HAP-1 (cell line): ENCODE measurements around the gene UNK.
"Not testable (repeated sequence)": the region's sequence is repeated elsewhere in the genome, so short reads cannot be mapped to it uniquely, and the experiment has no call there.

Experiments
- DNase-seq, 2 experiments: peaks; one replicate each; pipeline ENCODE4 v3.0.0-alpha.2; 2016 to 2020; ENCODE audit warnings: low spot score in 2 of 2
- H3K27me3 ChIP-seq: fragments of 250-450 bp; sonication (Bioruptor Pico); 2 replicates; pipeline ENCODE4 v1.5.1; 2020; ENCODE audit warnings: low read depth, mild to moderate bottlenecking, moderate library complexity
- H3K36me3 ChIP-seq: fragments of 250-450 bp; sonication (Bioruptor Pico); replicated peaks from 2 replicates; pipeline ENCODE4 v1.5.1; 2020; ENCODE audit warnings: mild to moderate bottlenecking
- H3K4me1 ChIP-seq: fragments of 250-450 bp; sonication (Bioruptor Pico); 2 replicates; pipeline ENCODE4 v1.5.1; 2020; ENCODE audit warnings: mild to moderate bottlenecking
- H3K4me3 ChIP-seq: fragments of 250-450 bp; sonication (Bioruptor Pico); 2 replicates; pipeline ENCODE4 v1.5.1; 2020; ENCODE audit warnings: mild to moderate bottlenecking, moderate library complexity
- H3K9me3 ChIP-seq: fragments of 250-450 bp; sonication (Bioruptor Pico); 2 replicates; pipeline ENCODE4 v1.5.1; 2020; ENCODE audit warnings: mild to moderate bottlenecking, moderate library complexity
- in situ Hi-C: fragments of 300-500 bp; cut with MboI; formaldehyde crosslinking; loops from 3 replicates; pipeline ENCODE4 v1.14.3; 2020; ENCODE audit warnings: low sequenced_read_pairs, inconsistent platforms, mixed read lengths

Gene UNK

GRCh38 chr17:75785016-75785890 is 647 bp downstream of the UNK start:
- in situ Hi-C loops = no loop called here
- H3K36me3 ChIP-seq = 0 out of 2 replicates have a peak, but pooled peaks cover 2% of the 10 kb centered on the region
- H3K9me3 ChIP-seq = no peaks in the 10 kb centered on the region
- peaks cover 31% of the 10 kb centered on the region for H3K4me1 ChIP-seq
- H3K27me3 ChIP-seq = no peaks in the 10 kb centered on the region
- peak overlapping the region; percentile 71 for H3K4me3 ChIP-seq
- DNase-seq = peak; percentile 78 to 93

- no peak overlapping the region for H3K4me3 ChIP-seq
- in situ Hi-C loops = no loop called here
- H3K36me3 ChIP-seq = peaks cover 34% of the 10 kb centered on the region
Measured at GRCh38 chr17:75791254-75791653, 6.6 kb downstream of the UNK start.

GRCh38 chr17:75793460-75793859 is 8.9 kb downstream of the UNK start:
- H3K4me3 ChIP-seq = no peak overlapping the region
- no peak for DNase-seq
- peaks cover 48% of the 10 kb centered on the region for H3K36me3 ChIP-seq
- in situ Hi-C loops = no loop called here
- H3K9me3 ChIP-seq = no peaks in the 10 kb centered on the region
- no peaks in the 10 kb centered on the region for H3K27me3 ChIP-seq
- H3K4me1 ChIP-seq = peaks cover 2% of the 10 kb centered on the region

More at GRCh38 chr17:75791254-75791653, 6.6 kb downstream of the UNK start:
- Histone ChIP-seq H3K27me3 (no peaks in the 10 kb centered on the region), H3K9me3 (no peaks in the 10 kb centered on the region), H3K4me1 (peaks cover 4% of the 10 kb centered on the region)
- no peak for DNase-seq

- in situ Hi-C loops = no loop called here
- Histone ChIP-seq H3K4me1 (peaks cover 2% of the 10 kb centered on the region), H3K36me3 (peaks cover 67% of the 10 kb centered on the region), H3K4me3 (no peak overlapping the region), H3K27me3 (no peaks in the 10 kb centered on the region), H3K9me3 (no peaks in the 10 kb centered on the region)
- DNase-seq = no peak
Measured at GRCh38 chr17:75795820-75796607, 11.4 kb downstream of the UNK start.

GRCh38 chr17:75799402-75799801 is 14.8 kb downstream of the UNK start:
- DNase-seq = no peak
- Histone ChIP-seq H3K9me3 (no peaks in the 10 kb centered on the region), H3K4me3 (no peak overlapping the region), H3K36me3 (peaks cover 50% of the 10 kb centered on the region), H3K27me3 (no peaks in the 10 kb centered on the region), H3K4me1 (peaks cover 8% of the 10 kb centered on the region)
- in situ Hi-C loops = no loop called here

GRCh38 chr17:75803883-75804282 is 19.3 kb downstream of the UNK start:
- H3K4me3 ChIP-seq = no peak overlapping the region
- in situ Hi-C loops = no loop called here

GRCh38 chr17:75806822-75807500 is 22.4 kb downstream of the UNK start:
- no peak for DNase-seq
- Histone ChIP-seq H3K4me3 (no peak overlapping the region), H3K36me3 (peaks cover 24% of the 10 kb centered on the region), H3K27me3 (no peaks in the 10 kb centered on the region), H3K9me3 (no peaks in the 10 kb centered on the region), H3K4me1 (peaks cover 8% of the 10 kb centered on the region)
- in situ Hi-C loops = no loop called here

More at GRCh38 chr17:75803883-75804282, 19.3 kb downstream of the UNK start:
- no peaks in the 10 kb centered on the region for H3K9me3 ChIP-seq
- peaks cover 8% of the 10 kb centered on the region for H3K4me1 ChIP-seq
- DNase-seq = peak; percentile 58 to 66
- peaks cover 21% of the 10 kb centered on the region for H3K36me3 ChIP-seq
- no peaks in the 10 kb centered on the region for H3K27me3 ChIP-seq

- Histone ChIP-seq H3K36me3 (peaks cover 33% of the 10 kb centered on the region), H3K9me3 (no peaks in the 10 kb centered on the region), H3K4me1 (peaks cover 8% of the 10 kb centered on the region), H3K4me3 (no peak overlapping the region), H3K27me3 (no peaks in the 10 kb centered on the region)
- in situ Hi-C loops = no loop called here
- DNase-seq = no peak
Measured at GRCh38 chr17:75807861-75808260, 23.3 kb downstream of the UNK start.

- H3K27me3 ChIP-seq = no peaks in the 10 kb centered on the region
- peaks cover 37% of the 10 kb centered on the region for H3K36me3 ChIP-seq
- H3K9me3 ChIP-seq = no peaks in the 10 kb centered on the region
- in situ Hi-C loops = no loop called here
- DNase-seq = no peak
- H3K4me1 ChIP-seq = peaks cover 3% of the 10 kb centered on the region
- no peak overlapping the region for H3K4me3 ChIP-seq
Measured at GRCh38 chr17:75808549-75808904, 23.9 kb downstream of the UNK start.

- no peak for DNase-seq
- in situ Hi-C loops = no loop called here
- Histone ChIP-seq H3K36me3 (peaks cover 42% of the 10 kb centered on the region), H3K4me1 (no peaks in the 10 kb centered on the region; the same call in 1 of the 2 replicates), H3K4me3 (no peak overlapping the region), H3K9me3 (no peaks in the 10 kb centered on the region), H3K27me3 (no peaks in the 10 kb centered on the region)
Measured at GRCh38 chr17:75808905-75809621, 24.5 kb downstream of the UNK start.

GRCh38 chr17:75809631-75810111 is 25.1 kb downstream of the UNK start:
- no peak for DNase-seq
- in situ Hi-C loops = no loop called here
- Histone ChIP-seq H3K9me3 (no peaks in the 10 kb centered on the region), H3K27me3 (no peaks in the 10 kb centered on the region), H3K4me3 (no peak overlapping the region), H3K36me3 (peaks cover 45% of the 10 kb centered on the region), H3K4me1 (no peaks in the 10 kb centered on the region; the same call in 1 of the 2 replicates)

- no peaks in the 10 kb centered on the region; the same call in 1 of the 2 replicates for H3K4me1 ChIP-seq
- H3K4me3 ChIP-seq = no peak overlapping the region
- peaks cover 51% of the 10 kb centered on the region for H3K36me3 ChIP-seq
- DNase-seq = no peak
- no peaks in the 10 kb centered on the region for H3K27me3 ChIP-seq
- H3K9me3 ChIP-seq = no peaks in the 10 kb centered on the region
- in situ Hi-C loops = no loop called here
Measured at GRCh38 chr17:75810216-75810615, 25.6 kb downstream of the UNK start.

GRCh38 chr17:75810756-75811155 is 26.1 kb downstream of the UNK start:
- in situ Hi-C loops, H3K4me1 ChIP-seq, H3K4me3 ChIP-seq, DNase-seq, H3K9me3 ChIP-seq, H3K27me3 ChIP-seq: not testable (repeated sequence)
- H3K36me3 ChIP-seq = peaks cover 54% of the 10 kb centered on the region
